Tibial artery (tissue), 4 donors: Measurements from ENCODE around the gene EAF1.
"Not testable (repeated sequence)": the region's sequence is repeated elsewhere in the genome, so short reads cannot be mapped to it uniquely, and the experiment has no call there.

Experiments
- DNase-seq, 2 donors: peaks; one replicate each; pipeline ENCODE4 v3.0.0-alpha.2; 2019
- H3K27ac ChIP-seq, 2 donors: fragments of 200-600 bp; sonication (generic) in 1 of 2; 1 replicate in 1 of 2; 2 replicates in 1 of 2; pipeline ENCODE4 v1.5.1; 2018 to 2019; ENCODE audit warnings: mild to moderate bottlenecking in 1 of 2
- H3K27me3 ChIP-seq, 2 donors: fragments of 200-600 bp; sonication (generic) in 1 of 2; one replicate each; pipeline versions ENCODE4 v1.5.1 to v1.6.0; 2016 to 2019
- H3K36me3 ChIP-seq, 3 donors: fragments of 200-600 bp; sonication (generic) in 2 of 3; one replicate each; pipeline ENCODE4 v1.5.1; 2016 to 2019; ENCODE audit warnings: mild to moderate bottlenecking in 2 of 3
- H3K4me1 ChIP-seq, 4 donors: fragments of 200-600 bp; sonication (generic) in 2 of 4; 1 replicate in 3 of 4; 2 replicates in 1 of 4; pipeline ENCODE4 v1.5.1; 2016 to 2019
- H3K4me3 ChIP-seq, 2 donors: fragments of 200-600 bp; sonication (generic) in 1 of 2; 1 replicate in 1 of 2; 2 replicates in 1 of 2; pipeline ENCODE4 v1.5.1; 2018 to 2019; ENCODE audit warnings: mild to moderate bottlenecking in 2 of 2
- H3K9me3 ChIP-seq, 3 donors: fragments of 200-600 bp; sonication (generic) in 1 of 3; one replicate each; pipeline ENCODE4 v1.5.1; 2016 to 2019
- CTCF ChIP-seq, 2 experiments: fragments of 200-600 bp in 1 of 2; fragments of 450-650 bp in 1 of 2; IDR thresholded peaks; one replicate each; pipeline ENCODE4 v1.5.1; 2017 to 2019; ENCODE audit warnings: antibody characterized with exemption in 2 of 2, mild to moderate bottlenecking in 1 of 2, moderate library complexity in 1 of 2
- intact Hi-C: fragments of 100-400 bp; cut with DNase I; formaldehyde crosslinking; loops from one replicate; pipeline ENCODE4 v1.15.0; 2023; ENCODE audit warnings: low total_unique reads

The EAF1 gene

GRCh38 chr3:15384510-15385237, 42.7 kb upstream of the EAF1 start:
- no peak for TF ChIP-seq CTCF (IDR thresholded peaks at IDR 0.05)
- H3K4me1 ChIP-seq = no peaks in the 10 kb centered on the region
- no peaks in the 10 kb centered on the region for H3K27me3 ChIP-seq
- H3K4me3 ChIP-seq = no peak overlapping the region
- H3K27ac ChIP-seq = no peak overlapping the region
- intact Hi-C loops = no loop called here
- DNase-seq = no peak
- no peaks in the 10 kb centered on the region for H3K36me3 ChIP-seq
- peaks cover 0 to 12% (median 6%) of the 10 kb centered on the region in 3 donors for H3K9me3 ChIP-seq

- H3K36me3 ChIP-seq, H3K27ac ChIP-seq, H3K4me1 ChIP-seq, H3K4me3 ChIP-seq, H3K27me3 ChIP-seq, DNase-seq, intact Hi-C loops: not testable (repeated sequence)
- H3K9me3 ChIP-seq = peaks cover 0 to 12% (median 6%) of the 10 kb centered on the region in 3 donors
These were observed 42.1 kb upstream of the EAF1 start for GRCh38 chr3:15385238-15385695.

GRCh38 chr3:15385901-15386653, 41.3 kb upstream of the EAF1 start:
- no peak overlapping the region for H3K4me3 ChIP-seq
- peaks cover 0 to 12% (median 6%) of the 10 kb centered on the region in 3 donors for H3K9me3 ChIP-seq
- no peak overlapping the region for H3K27ac ChIP-seq
- no peaks in the 10 kb centered on the region for H3K36me3 ChIP-seq
- DNase-seq = no peak
- no peaks in the 10 kb centered on the region for H3K4me1 ChIP-seq
- H3K27me3 ChIP-seq = no peaks in the 10 kb centered on the region
- intact Hi-C loops = no loop called here
- no peak for TF ChIP-seq CTCF (IDR thresholded peaks at IDR 0.05)

- H3K4me3 ChIP-seq, H3K4me1 ChIP-seq, intact Hi-C loops, H3K36me3 ChIP-seq, H3K27me3 ChIP-seq, DNase-seq, H3K27ac ChIP-seq: not testable (repeated sequence)
- peaks cover 0 to 12% (median 6%) of the 10 kb centered on the region in 3 donors for H3K9me3 ChIP-seq
These were observed 40.8 kb upstream of the EAF1 start for GRCh38 chr3:15386654-15386955.

GRCh38 chr3:15387171-15387581, 40.2 kb upstream of the EAF1 start:
- intact Hi-C loops = no loop called here
- no peak for DNase-seq
- Histone ChIP-seq H3K27me3 (no peaks in the 10 kb centered on the region), H3K4me3 (no peak overlapping the region), H3K4me1 (no peaks in the 10 kb centered on the region), H3K36me3 (no peaks in the 10 kb centered on the region), H3K9me3 (peaks cover 0 to 12% (median 6%) of the 10 kb centered on the region in 3 donors), H3K27ac (no peak overlapping the region)
- no peak for TF ChIP-seq CTCF (IDR thresholded peaks at IDR 0.05)

GRCh38 chr3:15387735-15388134, 39.7 kb upstream of the EAF1 start:
- DNase-seq = no peak
- no peak overlapping the region for H3K27ac ChIP-seq
- intact Hi-C loops = no loop called here

GRCh38 chr3:15388335-15388734, 39.1 kb upstream of the EAF1 start:
- H3K27me3 ChIP-seq, intact Hi-C loops, H3K4me1 ChIP-seq, H3K27ac ChIP-seq, H3K4me3 ChIP-seq, DNase-seq, H3K36me3 ChIP-seq: not testable (repeated sequence)
- H3K9me3 ChIP-seq = peaks cover 0 to 12% (median 6%) of the 10 kb centered on the region in 3 donors

More at GRCh38 chr3:15387735-15388134, 39.7 kb upstream of the EAF1 start:
- H3K36me3 ChIP-seq = no peaks in the 10 kb centered on the region
- no peaks in the 10 kb centered on the region for H3K4me1 ChIP-seq
- H3K4me3 ChIP-seq = no peak overlapping the region
- H3K27me3 ChIP-seq = no peaks in the 10 kb centered on the region
- no peak for TF ChIP-seq CTCF (IDR thresholded peaks at IDR 0.05)
- H3K9me3 ChIP-seq = peaks cover 0 to 12% (median 6%) of the 10 kb centered on the region in 3 donors
